Measurements from ENCODE around the gene ZPLD1. TPM values are rescaled to one million over a fixed set of nuclear protein-coding genes. Genes with fewer than 3 reads are reported as not detected.

ZPLD1 gene
- total RNA-seq, 1 experiment from 2014 or later = not detected

- no peak overlapping the region for H2BK120ac ChIP-seq (ENCODE audit: low read depth, low read length, poor library complexity, severe bottlenecking)
- no peak for TF ChIP-seq CTCF (conservative IDR thresholded peaks at IDR 0.05)
- H3K4me2 ChIP-seq (ENCODE audit: insufficient read depth, insufficient read length, low read length) = no peak overlapping the region
- H3K56ac ChIP-seq (ENCODE audit: insufficient read length, low read depth, low read length) = no peak overlapping the region
- no peak overlapping the region for H3K4me3 Mint-ChIP-seq
- no peaks in the 10 kb centered on the region for H3K9me3 ChIP-seq (ENCODE audit: control insufficient read depth, low read depth, low read length)
- H3K27ac Mint-ChIP-seq = no peak overlapping the region
- H3K4me1 ChIP-seq (ENCODE audit: insufficient read depth, low read length) = no peaks in the 10 kb centered on the region
- H4K20me1 ChIP-seq (ENCODE audit: control insufficient read depth, insufficient read depth, insufficient read length) = no peaks in the 10 kb centered on the region
- no peaks in the 10 kb centered on the region for H3K23me2 ChIP-seq (ENCODE audit: insufficient read length, low read depth, low read length, poor library complexity, severe bottlenecking)
- no peak overlapping the region for H3T11ph ChIP-seq (ENCODE audit: low read length)
- no peak overlapping the region for H4K8ac ChIP-seq (replicated peaks; ENCODE audit: insufficient read length, low read depth, low read length)
- no peak overlapping the region for H3K27ac ChIP-seq (ENCODE audit: insufficient read length, low read depth, low read length)
- H2BK15ac ChIP-seq (ENCODE audit: low read depth, low read length) = no peak overlapping the region
- WGBS (ENCODE audit: extremely low coverage, insufficient read length, low lambda C conversion rate) = no CpG with 5 or more reads among the region's 3 CpGs
- no peak overlapping the region for H4K91ac ChIP-seq (ENCODE audit: insufficient read length, low read depth, low read length)
- H3K4ac ChIP-seq (ENCODE audit: low read depth, low read length) = no peak overlapping the region
- DNase-seq = no peak
- H3K4me1 Mint-ChIP-seq = 0 out of 4 replicates have a peak, but pooled peaks cover 0 to 3% of the 10 kb centered on the region in 2 experiments
- no peak overlapping the region for H3K18ac ChIP-seq (ENCODE audit: insufficient read length, low read depth, low read length)
- H2BK5ac ChIP-seq (ENCODE audit: insufficient read length, low read length) = no peak overlapping the region
- H4K5ac ChIP-seq (ENCODE audit: insufficient read length, low read depth, low read length) = no peak overlapping the region
- no peak overlapping the region for H3K23ac ChIP-seq (ENCODE audit: insufficient read length, low read depth, low read length)
- peaks cover 3 to 12% (median 8%) of the 10 kb centered on the region in 3 experiments; a peak in 6 of 7 replicates for H3K36me3 Mint-ChIP-seq (ENCODE audit: insufficient read depth in 1 of 3, low read depth in 3 of 3)
- H2AFZ ChIP-seq (ENCODE audit: low read length) = no peak overlapping the region
- no peak overlapping the region for H3K9ac ChIP-seq (ENCODE audit: extremely low read depth, insufficient read length, low read length)
- H3K27me3 ChIP-seq (ENCODE audit: insufficient read depth, low read length) = no peaks in the 10 kb centered on the region
- H3K27me3 Mint-ChIP-seq (ENCODE audit: low read depth) = no peaks in the 10 kb centered on the region; the same call in 1 of the 2 replicates
- H2BK20ac ChIP-seq (ENCODE audit: low read depth, low read length, poor library complexity, severe bottlenecking) = no peak overlapping the region
- H3K14ac ChIP-seq (ENCODE audit: insufficient read depth, low read length) = no peak overlapping the region
- no peaks in the 10 kb centered on the region for H3K79me2 ChIP-seq (ENCODE audit: insufficient read depth, low read length)
- H3K9me3 Mint-ChIP-seq = peaks cover 9 to 11% of the 10 kb centered on the region in 2 experiments
- H2AK5ac ChIP-seq (ENCODE audit: insufficient read length, low read length) = no peak overlapping the region
- H2BK12ac ChIP-seq (ENCODE audit: insufficient read length, low read depth, low read length) = no peak overlapping the region
- no peaks in the 10 kb centered on the region for H3K79me1 ChIP-seq (ENCODE audit: insufficient read depth, low read depth, low read length, poor library complexity, severe bottlenecking)
These were observed 75.8 kb downstream of the ZPLD1 start for GRCh38 chr3:102510663-102511062.

Measured in H9 (cell line).